G401 (cell line): ENCODE data around the gene COL27A1. TPM values are rescaled to one million over a fixed set of nuclear protein-coding genes. Genes with fewer than 3 reads are reported as not detected.

Experiments used
- DNase-seq: peaks from one replicate; pipeline ENCODE4 v3.0.0-alpha.2; 2015; ENCODE audit warnings: low spot score
- in situ Hi-C: cut with HindIII; loops from 2 replicates; pipeline ENCODE4 v1.10.0; 2016; ENCODE audit warnings: low sequenced_read_pairs, mixed read lengths
- total RNA-seq: library from RNA; depleted of rRNA; stranded (reverse); fragments of >200 nt; shearing (Covaris generic); gene quantifications from 2 replicates; pipeline ENCODE4 v1.2.3, GENCODE V29; 2014; rRNA removed

Gene COL27A1
- 2.8 and 3.1 TPM in 2 replicates for total RNA-seq

DNA sequence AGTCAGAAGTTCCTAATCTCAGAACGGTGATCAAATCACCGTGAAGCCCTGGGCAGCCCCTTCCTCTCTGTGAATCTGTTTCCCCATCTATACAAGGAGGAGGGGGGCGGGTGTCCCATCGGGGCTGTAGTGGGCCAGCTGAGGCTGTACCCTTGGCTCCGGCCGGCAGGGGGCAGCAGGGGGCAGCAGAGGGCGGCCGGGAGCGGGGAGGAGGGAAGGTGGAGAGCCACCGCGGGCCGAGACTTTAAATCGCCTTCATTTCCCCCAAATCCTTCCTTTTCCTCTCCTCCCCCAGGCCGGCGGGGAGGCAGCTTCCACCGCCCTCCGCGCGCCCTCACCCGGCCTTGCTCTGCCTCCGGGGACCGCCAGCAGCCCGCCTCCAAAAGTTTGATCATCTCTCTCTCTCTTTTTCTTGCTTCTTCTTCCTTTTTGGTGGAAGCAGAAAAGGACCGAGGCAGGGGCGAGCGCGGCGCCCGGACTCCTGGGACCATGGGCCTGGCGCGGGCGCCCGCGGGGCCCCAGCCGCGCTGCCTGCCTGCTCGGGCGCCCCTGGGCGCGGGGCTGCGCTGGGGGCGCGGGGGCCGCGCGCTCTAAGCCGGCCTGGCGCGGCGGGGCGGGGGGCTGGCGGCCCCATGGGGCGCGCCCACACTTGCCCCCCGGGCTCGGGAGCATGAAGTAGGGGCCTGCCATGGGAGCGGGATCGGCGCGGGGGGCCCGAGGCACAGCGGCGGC, at the start of gene COL27A1:
TSS of gene COL27A1 (plus strand) at position 275 of the 732 bp plus-strand sequence. CDS start at position 689, 414 bp downstream.
- in situ Hi-C loops, result no loop called here
- DNase-seq, result peak; percentile 83

DNA sequence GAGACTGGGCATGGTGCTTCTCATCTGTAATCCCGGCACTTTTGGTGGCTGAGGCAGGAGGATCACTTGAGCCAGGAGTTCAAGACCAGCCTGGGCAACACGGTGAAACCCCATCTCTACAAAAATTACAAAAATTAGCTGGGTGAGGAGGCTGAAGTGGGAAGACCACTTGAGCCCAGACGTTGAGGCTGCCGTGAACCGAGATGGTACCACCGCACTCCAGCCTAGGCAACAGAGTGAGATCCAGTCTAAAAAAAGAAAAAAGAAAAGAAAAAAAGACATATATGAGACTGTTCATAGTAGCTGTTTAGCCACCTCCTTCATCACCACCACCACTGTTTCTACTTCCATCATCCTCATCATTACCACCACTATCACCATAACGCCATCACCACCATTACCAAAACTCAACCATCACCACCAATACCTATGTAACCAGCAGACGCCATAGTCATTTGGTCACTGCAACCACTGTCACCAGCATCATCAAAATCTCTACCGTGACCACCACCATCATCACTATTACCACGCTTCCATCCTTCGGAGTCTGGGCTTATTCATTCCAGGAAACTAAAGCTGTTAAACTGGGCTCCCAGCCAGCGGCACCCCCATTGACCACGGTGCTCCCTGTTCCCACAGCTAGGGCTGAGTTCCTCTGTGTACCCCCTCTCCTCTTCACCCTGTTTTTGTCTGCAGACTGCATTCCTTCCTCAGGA, 47.9 kb upstream of the COL27A1 start:
- in situ Hi-C loops, result loop anchor here (5.0 kb wide), 1 partner anchor 95 kb away; no protein-coding TSS in a partner anchor
- DNase-seq, result no peak

DNA sequence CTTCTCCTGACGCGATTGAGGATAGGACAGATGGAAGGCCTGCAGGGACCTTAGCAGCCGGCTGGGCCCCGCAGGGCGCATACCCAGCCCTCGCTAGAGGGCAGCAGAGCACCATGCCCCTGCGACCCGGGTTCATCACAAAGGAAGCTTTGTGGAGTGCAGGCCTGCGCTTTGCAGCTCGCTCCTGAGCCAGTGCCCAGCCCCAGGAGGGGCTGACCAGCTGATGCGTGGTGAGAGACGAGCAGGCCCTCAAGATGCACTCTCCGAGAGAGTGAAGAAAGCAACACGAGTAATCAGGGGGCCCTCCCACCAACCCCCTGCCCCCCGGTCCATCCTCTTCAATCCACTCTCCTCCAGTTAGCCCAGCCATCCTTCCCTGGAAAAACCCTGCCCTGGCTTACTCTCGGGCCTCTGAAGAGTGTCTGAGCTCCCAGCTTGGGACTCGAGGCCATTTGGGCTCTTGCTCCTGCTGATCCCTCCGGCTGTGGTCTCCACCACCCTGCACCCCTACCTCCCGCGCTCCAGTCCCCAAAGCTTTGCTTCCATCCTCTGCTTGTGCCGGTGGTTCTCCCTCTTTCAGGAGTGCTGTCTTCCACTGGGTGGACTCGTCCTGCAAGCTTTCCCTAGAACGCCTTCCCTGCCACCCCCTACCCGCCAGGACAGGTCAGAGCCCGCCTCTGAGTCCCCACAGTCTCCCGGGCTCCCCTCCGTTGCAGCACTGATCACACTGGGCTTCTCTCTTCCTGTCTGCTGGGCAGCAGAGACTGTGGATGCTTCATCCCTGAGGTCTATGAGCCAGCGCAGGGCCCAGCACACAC, 47.1 kb upstream of the COL27A1 start:
- in situ Hi-C loops, result loop anchor here (5.0 kb wide), 1 partner anchor 94 kb away; no protein-coding TSS in a partner anchor
- peak; percentile 83 for DNase-seq

DNA sequence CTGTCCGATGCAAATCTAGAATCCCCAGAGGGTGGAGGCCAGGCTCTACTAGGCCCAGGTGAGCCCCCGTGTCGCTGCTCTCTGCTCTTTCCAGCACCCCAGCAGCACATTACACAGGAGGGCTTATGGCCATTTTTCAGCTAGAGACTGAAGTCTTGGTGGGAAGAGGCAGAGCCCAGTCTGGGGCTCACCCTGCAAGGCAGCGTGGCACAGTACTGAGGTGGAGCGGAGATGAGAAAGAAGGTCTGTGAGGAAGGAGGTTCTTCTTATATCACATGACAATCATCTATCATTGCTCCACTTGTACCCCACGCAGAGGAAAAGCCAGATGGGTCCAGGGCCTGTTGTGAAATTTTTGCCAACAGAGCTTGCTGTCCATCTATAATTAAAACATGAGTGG, 46.2 kb upstream of the COL27A1 start:
- in situ Hi-C loops, result loop anchor here (5.0 kb wide), 1 partner anchor 93 kb away; no protein-coding TSS in a partner anchor
- DNase-seq, result no peak

DNA sequence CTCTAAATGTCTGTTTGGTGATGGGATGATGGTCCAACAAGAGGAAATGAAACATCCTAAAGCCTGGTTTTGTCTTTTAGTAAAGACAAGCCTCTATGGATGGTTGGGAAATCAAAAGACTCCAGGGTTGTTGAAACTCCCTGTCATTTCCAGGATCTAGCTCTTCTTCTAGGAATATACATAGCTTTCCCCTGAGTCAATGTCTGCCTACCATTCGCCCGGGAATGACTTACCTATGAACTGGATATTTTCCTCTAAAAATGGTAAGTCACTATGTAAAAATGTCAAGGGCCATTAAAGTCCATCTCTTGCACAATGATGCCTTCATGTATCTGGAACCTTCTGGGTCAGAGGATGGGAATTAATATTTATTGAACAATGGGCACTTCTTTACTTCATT, 45.2 kb upstream of the COL27A1 start:
- in situ Hi-C loops, result no loop called here
- DNase-seq, result no peak

DNA sequence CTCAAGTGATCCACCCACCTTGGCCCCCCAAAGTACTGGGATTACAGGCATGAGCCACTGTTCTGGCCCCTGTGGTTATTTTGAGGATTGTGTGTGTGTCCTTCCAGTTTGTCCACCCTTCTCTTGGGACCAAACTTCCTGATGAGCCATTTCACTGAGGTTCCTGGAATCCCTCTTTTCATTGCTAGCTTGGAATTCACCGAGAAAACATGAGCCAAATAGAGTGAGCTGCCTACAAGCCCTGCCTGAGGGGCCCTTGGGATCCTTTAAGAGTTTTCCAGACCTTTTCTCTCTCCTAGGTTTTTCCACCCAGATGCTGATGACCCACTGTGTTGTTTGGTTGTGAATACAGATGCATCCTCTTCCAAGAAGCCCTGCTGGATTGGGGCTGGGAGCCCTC, 43.0 kb upstream of the COL27A1 start:
- no peak for DNase-seq
- in situ Hi-C loops, result no loop called here

DNA sequence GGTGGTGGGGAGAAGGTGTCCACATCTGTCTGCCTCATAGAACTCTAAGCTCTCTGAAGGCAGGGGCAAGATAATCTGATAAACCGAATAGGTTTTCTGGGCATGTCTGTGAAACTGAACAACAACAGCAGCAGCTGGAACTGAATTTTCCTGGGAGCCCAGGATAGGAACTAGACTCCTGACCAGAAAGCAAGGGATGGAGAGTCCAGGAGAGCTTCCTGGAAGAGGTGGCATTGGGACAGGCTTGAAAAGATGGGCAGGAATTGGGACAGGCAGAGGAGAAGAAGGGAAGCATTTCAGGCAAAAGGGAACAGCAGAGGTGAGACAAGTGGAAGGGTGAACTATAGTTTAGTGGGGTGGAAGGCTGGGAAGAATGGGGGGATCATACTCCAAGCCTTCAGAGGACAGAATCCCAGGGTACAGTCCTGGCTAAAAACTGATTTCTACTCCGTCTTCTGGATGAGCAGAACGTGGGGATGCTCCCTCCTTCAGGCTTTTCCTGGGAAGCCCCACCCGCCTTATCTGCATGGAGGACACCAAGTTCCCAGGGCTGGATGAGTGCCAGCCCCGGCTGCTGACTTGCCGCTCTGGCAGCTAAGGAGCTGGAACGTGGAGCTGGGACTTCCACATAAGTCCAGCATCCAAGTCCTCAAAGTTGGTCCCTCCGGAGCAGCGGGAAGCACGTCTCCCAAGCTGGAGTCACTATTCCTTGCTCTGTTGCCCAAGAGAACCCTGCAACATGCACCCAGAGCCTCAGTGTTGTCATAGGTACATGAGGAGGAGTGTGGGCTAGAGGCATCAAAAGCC, 42.4 kb upstream of the COL27A1 start:
- DNase-seq, result peak; percentile 40
- in situ Hi-C loops, result no loop called here

DNA sequence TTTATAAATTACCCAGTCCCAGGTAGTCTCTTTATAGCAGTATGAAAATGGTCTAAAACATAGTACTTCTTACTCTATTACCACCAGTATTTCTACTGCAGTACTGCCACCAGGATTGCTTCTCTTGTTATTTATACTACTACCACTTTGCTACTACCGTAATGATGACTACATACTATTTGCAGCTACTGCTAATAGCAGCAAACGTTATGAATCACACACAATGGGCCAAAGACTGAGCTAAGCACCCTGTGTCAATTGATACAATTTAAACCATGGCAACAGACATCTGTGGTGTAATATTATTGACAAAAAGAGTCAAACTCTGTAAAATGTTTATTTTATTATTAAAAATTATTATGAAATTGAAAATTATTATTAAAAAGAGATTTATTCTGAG, 41.0 kb upstream of the COL27A1 start:
- no peak for DNase-seq
- in situ Hi-C loops, result no loop called here

DNA sequence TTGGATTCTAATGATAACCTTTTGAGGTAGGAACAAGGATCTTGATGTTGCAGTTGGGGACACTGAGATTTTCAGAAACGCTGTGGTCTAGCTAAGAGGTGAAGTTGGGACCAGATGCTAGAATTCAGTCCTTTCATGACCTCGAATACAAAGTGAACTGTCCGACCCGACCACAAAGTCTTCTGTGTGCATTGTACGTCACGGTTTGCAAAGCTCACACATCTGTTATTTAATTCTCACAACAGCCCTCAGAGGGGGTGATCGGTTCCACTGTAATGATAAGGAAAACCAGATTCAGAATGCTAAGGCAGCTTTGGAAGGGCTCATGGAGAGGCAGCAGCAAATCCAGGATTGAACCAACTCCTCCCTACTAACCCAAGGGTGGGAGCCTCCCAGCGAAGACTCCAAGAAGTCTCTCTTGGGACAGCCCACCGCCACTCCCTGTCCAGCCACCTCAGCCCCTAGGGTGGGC, 39.6 kb upstream of the COL27A1 start:
- DNase-seq, result no peak
- in situ Hi-C loops, result no loop called here

DNA sequence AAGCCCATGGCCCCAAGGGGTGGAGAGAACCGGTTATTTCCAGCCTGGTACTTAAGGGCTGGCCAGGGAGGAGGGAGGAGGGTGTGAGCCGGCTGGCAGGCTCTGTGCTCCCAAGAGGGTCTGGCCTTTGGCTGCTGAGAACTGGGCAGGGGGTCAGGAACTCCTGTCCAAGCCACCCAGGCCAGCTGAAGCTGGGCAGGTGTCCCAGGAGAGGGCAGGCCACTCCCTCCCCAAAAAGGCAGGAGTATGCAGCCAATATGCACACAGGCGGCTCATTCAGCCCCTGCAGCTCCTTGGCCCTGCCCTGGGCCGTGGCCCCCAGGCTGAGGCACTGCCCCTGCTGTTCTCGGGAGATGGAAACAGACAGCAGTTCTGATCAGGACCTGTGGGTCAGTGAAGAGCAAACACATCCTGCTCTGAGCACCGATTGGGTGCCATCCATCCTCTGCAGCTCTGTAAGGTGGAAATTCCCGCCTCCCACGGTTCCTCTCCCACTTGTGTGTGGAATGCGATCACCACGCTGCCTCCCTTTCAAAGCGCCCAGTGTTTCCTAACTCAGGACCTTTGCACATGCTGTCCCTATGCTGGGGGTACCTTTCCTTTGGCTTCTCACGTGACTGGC, 39.1 kb upstream of the COL27A1 start:
- in situ Hi-C loops, result no loop called here
- DNase-seq, result no peak

DNA sequence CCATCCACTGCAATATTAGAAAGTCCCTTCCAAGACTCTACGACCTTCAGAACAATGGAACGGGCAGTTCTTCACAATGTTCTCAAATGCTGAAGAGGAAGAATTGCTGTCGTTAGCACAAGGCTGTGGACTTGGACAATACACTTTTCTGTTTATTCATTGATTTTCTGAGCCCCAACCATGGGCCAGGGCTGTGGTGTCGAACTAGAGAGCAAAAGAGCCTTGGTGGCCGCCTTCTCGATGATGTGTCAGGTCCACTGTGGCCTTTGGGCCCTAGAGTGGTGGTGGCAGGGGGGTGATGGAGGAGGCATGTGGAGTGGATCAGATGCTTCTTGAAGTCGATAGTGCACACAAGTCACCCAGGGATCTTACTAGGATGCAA, 37.7 kb upstream of the COL27A1 start:
- no peak for DNase-seq
- in situ Hi-C loops, result no loop called here

DNA sequence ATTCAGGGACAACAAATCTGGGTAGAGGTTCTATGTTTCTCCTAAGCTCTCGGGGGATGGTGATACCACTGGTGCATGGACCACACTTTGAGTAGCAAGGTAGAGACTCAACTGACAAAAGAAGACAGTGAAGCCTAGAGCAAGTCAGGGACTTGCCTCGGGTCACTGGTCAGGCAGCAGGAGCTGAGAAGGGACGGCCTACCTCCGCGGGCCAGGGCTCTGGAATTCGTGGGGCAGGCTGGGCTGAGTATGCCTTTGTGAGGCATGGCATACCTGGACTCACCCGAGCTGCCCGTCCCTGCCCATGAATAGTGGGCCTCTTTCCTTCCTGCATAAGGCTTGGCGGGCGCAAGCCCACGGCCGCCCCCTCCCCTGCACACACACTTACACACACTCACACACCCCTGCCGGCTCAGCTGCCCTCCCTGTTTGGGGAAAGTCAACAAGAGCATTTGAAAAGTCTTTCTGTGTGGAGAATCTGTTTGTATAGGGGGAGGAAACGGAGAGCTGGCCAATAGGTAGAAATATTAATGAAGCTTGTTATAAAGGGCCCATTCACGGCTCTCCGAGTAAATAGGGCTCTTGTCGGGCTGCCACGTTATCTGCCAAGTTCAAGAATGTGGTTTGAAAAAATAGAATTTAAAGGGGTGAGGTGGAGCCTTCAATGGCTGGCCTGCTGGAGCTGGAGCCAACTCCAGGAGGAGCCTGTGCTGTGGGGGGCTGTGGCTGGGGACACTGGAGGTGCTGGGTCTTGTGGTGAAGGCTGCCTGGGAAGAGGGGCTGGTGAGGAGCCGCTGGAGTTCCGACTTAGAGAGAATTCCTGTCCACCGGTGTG, 37.1 kb upstream of the COL27A1 start:
- in situ Hi-C loops, result no loop called here

DNA sequence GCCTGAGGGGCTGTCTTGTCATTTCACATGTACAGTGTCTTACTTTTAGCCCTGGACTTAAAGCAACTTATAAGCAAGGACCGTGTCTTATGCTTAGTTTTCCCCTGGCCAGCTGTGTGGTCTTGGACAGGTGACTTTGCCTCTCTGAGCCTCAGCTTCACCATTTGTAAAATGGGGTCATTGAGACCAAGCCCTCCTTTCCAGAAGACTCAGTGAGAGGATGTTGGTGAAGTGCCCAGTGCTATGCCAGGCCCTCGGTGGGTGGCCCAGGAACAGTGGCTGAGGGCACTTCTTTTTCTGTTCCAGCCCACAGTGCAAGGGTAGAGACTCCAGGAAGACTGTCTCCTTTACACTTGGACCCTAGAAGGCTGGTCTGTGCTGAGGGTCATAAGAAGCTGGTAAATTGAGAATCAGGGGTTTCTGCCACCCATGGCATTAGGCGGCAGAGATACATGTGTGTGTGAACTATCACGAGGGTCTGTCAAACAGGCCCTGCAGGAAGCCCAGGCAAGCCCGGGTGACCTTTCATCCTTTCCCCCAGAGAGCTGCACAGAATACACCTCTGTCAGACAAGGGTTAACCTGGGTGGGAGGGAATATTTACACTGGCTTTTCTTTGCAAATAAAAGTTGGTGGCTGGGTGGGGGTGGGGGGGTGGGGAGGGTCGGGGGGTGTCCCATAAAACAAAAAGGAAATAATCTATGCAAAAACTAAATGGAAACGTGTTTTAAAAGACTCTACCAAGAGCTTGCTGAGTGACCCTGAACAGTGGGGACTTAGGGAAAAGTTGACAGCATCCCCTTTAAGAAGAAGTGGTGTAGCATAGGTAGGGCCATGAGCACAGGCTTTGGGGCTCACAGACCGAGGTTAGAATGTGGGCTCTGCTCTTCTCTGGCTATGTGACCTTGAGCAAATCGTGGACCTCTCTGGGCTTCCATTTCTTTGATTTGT, 35.8 kb upstream of the COL27A1 start:
- in situ Hi-C loops, result no loop called here
- DNase-seq, result no peak

More for the DNA sequence above, 37.1 kb upstream of the COL27A1 start:
- peak; percentile 21 for DNase-seq

DNA sequence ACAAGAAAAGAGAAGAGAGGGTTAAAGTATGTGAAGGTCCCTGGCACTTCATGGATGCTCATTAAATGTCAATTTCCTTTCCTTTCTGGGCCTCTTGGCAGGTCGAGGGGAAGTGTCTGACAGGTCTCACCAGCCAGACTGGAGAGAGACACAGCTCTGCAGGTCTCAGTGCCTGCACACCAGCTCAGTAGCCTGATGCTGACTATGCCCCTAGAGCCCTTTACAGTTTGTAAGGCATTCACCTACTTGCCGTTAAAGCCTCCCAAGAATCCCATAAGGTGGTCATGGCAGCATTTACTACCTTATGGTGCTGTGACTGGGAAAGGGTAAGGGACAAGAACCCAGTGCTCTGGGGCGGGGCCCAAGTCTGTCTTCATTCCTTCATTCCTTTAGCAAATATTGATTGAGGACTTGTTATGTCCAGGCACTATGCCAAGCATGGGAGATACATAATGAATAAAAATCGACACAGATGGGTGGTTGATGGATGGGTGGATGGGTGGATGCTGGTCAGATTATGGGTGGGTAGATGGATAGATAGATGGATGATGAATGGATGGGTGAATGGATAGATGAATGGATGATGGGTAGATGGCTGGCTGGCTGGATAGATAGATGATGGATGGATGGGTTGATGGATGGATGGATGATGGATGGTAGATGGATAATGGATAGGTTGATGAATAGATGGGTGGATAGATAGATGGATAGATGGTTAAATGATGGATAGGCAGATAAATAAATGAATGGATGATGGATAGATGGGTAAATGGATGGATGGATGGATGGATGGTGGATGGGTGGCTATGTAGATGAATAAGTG, 34.9 kb upstream of the COL27A1 start:
- in situ Hi-C loops, result no loop called here
- no peak for DNase-seq

DNA sequence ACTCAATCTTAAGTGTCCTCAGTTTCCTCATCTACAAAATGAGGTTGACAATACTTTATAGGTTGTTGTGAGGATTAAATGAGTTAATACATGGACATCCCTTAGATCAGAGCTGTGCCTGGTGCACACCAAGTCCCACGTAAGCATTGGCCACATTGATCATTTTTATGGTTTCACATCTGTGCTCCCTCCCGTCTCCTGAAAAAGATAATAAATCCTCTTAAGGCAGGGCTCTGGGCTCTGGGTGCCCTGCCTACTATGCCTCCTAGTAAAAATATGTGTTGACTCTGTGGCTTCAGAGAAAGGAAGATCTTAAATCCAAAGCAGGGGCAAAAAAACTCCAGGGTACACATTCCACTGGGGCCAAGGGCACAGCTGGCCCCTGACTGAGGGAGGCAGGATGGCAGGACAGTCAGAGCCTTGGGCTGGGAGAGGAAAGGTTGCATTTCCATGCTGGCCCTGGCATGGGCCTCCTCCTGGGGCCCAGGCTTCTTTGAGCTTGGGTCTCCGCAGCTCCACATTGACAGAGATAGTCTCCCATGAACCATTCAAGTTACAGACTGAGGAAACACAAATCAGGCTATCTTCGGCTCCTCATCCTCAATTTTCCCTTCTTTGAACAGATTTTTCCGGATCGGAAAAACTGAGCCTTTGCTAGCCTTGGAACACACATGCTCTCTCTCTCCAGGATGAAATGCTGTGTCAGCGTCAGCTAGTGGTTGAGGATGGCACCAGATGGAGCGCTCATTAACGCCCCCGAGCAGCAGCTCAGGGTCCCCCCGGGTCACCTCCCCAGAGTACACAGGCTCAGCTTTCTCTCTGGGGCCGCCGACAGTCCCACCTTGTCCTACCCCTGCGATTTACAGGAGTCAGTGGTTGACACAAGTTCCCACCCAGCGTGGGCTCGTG, 33.9 kb upstream of the COL27A1 start:
- in situ Hi-C loops, result no loop called here
- DNase-seq, result no peak
